AG04449 (cell line): ENCODE data around the gene C19orf47.
A peak's percentile ranks its signal among the peaks of the same experiment; 100 is the strongest.

Experiments
- CTCF ChIA-PET: fragments of 350-600 bp; formaldehyde crosslinking; extraction: SDS; loops from one replicate; lab custom pipeline; 2021; ENCODE audit warnings: antibody characterized with exemption; lab: Yijun Ruan, JAX
- POLR2A ChIA-PET: fragments of 400-600, 350-600 bp; formaldehyde crosslinking; extraction: SDS; loops from one replicate; lab custom pipeline; 2020; ENCODE audit warnings: antibody characterized with exemption, inconsistent platforms; lab: Yijun Ruan, JAX
- DNase-seq: peaks from one replicate; pipeline ENCODE4 v3.0.0-alpha.2; 2010; ENCODE audit warnings: low read depth, low spot score
- H3K4me3 ChIP-seq: 2 replicates; pipeline ENCODE4 v1.5.1; 2011; ENCODE audit warnings: low read depth, mild to moderate bottlenecking, control low read depth, low read length
- CTCF ChIP-seq: IDR thresholded peaks from one replicate; pipeline ENCODE4 v1.5.1; 2011; ENCODE audit warnings: mild to moderate bottlenecking, moderate library complexity, low read length, control low read depth, inconsistent platforms; ENCODE audit not compliant: insufficient read depth; ENCODE audit errors: missing control alignments

Gene C19orf47

DNA sequence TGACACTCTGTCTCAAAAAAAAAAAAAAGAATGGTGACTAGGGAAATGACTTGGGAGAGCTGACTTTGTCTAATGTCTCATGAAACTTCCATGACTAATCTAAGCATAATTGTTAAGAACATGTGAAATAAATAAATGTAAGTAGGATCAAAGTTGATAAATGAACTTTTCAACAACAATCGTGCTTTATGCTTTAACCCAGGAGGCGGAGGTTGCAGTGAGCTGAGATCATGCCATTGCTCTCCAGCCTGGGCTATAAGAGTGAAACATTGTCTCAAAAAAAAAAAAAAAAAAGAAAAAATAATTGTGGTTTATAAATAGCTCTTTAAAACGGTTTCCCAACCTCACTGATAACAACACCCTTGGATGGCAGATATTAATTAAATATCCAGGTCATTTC, 50.2 kb downstream of the C19orf47 start:
- POLR2A ChIA-PET: no interaction called here
- no peak for DNase-seq
- no peak overlapping the region for H3K4me3 ChIP-seq
- no peak for TF ChIP-seq CTCF
- CTCF ChIA-PET: interaction anchor here (1.0 to 2.5 kb wide), 4 partner anchors 10 to 337 kb away, joined by 3 to 11 read pairs (median 4); no protein-coding TSS in a partner anchor

- no peak for DNase-seq
- TF ChIP-seq CTCF: no peak
- no peak overlapping the region for H3K4me3 ChIP-seq
- CTCF ChIA-PET: interaction anchor here (2.6 kb wide), 1 partner anchor 10 kb away, joined by 19 read pairs; no protein-coding TSS in a partner anchor
- POLR2A ChIA-PET: no interaction called here
Observed at GRCh38 chr19:40294560-40294959, 53.6 kb downstream of the C19orf47 start.

GRCh38 chr19:40286971-40287421, 61.2 kb downstream of the C19orf47 start:
- CTCF ChIA-PET: interaction anchor here (0.6 to 3.7 kb wide), 3 partner anchors 18 to 312 kb away, joined by 3 to 18 read pairs (median 3); no protein-coding TSS in a partner anchor
- no peak for DNase-seq
- no peak for TF ChIP-seq CTCF
- H3K4me3 ChIP-seq: no peak overlapping the region
- POLR2A ChIA-PET: no interaction called here

DNA sequence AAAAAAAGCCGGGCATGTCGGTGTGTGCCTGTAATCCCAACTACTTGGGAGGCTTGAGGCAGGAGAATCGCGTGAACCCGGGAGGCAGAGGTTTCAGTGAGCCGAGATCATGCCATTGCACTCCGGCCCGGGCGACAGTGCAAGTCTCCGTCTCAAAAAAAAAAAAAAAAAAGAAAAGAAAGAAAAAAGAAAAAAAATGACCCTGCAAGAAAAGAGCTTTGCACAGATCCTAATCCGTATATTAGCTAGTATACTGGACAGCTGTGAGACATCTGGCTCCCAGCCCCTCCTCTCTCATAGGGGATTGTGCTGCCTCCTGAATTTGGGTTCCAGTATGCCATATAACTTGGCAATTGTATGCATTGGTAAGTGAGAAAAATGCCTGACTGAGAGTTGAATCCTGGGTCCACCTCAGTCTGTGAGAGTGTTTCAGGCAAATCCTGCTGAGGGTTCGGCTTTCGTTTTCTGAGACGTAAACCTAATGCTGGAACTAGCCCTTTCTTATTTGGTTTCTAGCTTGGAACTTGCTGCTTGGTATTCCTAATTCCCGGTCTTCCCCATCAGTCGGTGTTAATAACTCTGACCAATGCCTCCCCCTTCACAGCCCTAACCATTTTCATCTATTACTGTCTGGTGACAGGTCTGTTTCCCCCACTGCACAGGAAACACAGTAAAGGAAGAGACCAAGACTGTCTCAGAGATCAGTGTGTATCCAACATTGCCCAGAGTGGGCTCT, 61.8 kb downstream of the C19orf47 start:
- no peak for DNase-seq
- POLR2A ChIA-PET: no interaction called here
- H3K4me3 ChIP-seq: no peak overlapping the region; the same call in 1 of the 2 replicates
- CTCF ChIA-PET: interaction anchor here (0.6 to 3.7 kb wide), 3 partner anchors 18 to 312 kb away, joined by 3 to 18 read pairs (median 3); no protein-coding TSS in a partner anchor
- no peak for TF ChIP-seq CTCF

DNA sequence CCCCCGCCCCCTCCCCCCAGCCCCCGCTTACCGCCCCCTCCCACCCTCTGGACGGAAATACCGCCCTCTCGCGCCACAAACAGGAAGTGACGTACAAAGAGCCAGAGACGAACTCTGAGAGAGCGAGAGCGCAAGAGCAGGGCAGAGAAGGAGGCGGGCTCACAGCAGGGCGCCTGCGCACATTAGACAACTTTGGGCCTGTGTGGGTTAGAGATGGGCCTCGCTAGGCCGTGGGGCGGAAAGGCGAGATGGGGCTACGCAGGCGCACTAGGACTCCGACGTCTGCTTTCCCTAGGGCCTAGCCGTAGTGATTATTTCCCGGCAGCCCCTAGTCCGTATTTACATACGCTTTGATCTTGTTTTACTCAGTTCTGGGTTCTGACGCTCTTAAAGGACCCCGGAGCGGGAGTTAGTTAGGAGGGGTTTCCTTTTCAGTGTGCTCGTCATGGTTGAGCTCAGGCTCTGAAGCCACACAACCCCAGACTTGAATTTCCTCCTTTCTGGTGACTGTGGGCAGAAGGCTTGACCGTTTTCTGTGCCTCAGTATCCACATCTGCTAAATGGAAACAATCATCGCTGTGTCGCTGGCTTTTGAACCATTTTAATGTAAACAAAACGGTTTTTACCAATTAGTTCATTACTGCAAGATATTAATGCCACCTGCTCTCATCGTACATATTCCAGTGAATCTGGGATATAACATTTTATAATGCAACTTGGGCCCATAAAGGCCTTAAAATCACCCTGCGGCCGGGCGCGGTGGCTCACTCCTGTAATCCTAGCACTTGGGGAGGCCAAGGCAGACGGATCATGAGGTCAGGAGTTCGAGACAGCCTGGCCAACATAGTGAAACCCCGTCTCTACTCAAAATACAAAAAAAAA, 62.6 kb downstream of the C19orf47 start:
- peak overlapping the region; percentile 85 for H3K4me3 ChIP-seq
- peak; percentile 94 for DNase-seq
- POLR2A ChIA-PET: no interaction called here
- no peak for TF ChIP-seq CTCF
- CTCF ChIA-PET: interaction anchor here (3.7 kb wide), 1 partner anchor 19 kb away, joined by 18 read pairs; no protein-coding TSS in a partner anchor
